Activated CD4-positive, alpha-beta memory T cell treated with anti-CD3 and anti-CD28 coated beads for 36 hours (primary cell): Measurements from ENCODE around the gene TEX22. TPM values are rescaled to one million over a fixed set of nuclear protein-coding genes. Genes with fewer than 3 reads are reported as not detected.

Experiments used
- CTCF ChIA-PET: fragments of 350-600 bp; sonication (Branson Sonifier 250); formaldehyde crosslinking; loops from one replicate; lab custom pipeline; 2021; ENCODE audit warnings: antibody characterized with exemption, inconsistent platforms; lab: Charles Lee
- POLR2A ChIA-PET: fragments of 350-600 bp; sonication (Branson Sonifier 250); formaldehyde crosslinking; loops from one replicate; lab custom pipeline; 2021; ENCODE audit warnings: antibody characterized with exemption; lab: Charles Lee
- DNase-seq: peaks from one replicate; pipeline ENCODE4 v3.0.0-alpha.2; 2020
- H3K27ac Mint-ChIP-seq: one replicate; pipeline ENCODE4 v1.8.0; 2021; ENCODE audit warnings: mixed read lengths
- H3K27me3 Mint-ChIP-seq: one replicate; pipeline ENCODE4 v1.8.0; 2021; ENCODE audit warnings: mixed read lengths
- H3K36me3 Mint-ChIP-seq: one replicate; pipeline ENCODE4 v1.8.0; 2021; ENCODE audit warnings: mixed read lengths
- H3K4me1 Mint-ChIP-seq: one replicate; pipeline ENCODE4 v1.8.0; 2021; ENCODE audit warnings: low read depth, mixed read lengths
- H3K4me3 Mint-ChIP-seq: one replicate; pipeline ENCODE4 v1.8.0; 2021; ENCODE audit warnings: mild to moderate bottlenecking, mixed read lengths
- H3K9me3 Mint-ChIP-seq: one replicate; pipeline ENCODE4 v1.8.0; 2021; ENCODE audit warnings: mixed read lengths
- intact Hi-C: fragments of 100-400 bp; cut with micrococcal nuclease; formaldehyde crosslinking; loops from one replicate; pipeline ENCODE4 v1.15.1; 2023
- total RNA-seq, 2 experiments: library from RNA; stranded (reverse); gene quantifications; one replicate each; pipeline ENCODE4 v1.2.3, GENCODE V29; 2021

The TEX22 gene
- total RNA-seq, 2 experiments from 2014 or later = 0.83 to 0.90 TPM

DNA sequence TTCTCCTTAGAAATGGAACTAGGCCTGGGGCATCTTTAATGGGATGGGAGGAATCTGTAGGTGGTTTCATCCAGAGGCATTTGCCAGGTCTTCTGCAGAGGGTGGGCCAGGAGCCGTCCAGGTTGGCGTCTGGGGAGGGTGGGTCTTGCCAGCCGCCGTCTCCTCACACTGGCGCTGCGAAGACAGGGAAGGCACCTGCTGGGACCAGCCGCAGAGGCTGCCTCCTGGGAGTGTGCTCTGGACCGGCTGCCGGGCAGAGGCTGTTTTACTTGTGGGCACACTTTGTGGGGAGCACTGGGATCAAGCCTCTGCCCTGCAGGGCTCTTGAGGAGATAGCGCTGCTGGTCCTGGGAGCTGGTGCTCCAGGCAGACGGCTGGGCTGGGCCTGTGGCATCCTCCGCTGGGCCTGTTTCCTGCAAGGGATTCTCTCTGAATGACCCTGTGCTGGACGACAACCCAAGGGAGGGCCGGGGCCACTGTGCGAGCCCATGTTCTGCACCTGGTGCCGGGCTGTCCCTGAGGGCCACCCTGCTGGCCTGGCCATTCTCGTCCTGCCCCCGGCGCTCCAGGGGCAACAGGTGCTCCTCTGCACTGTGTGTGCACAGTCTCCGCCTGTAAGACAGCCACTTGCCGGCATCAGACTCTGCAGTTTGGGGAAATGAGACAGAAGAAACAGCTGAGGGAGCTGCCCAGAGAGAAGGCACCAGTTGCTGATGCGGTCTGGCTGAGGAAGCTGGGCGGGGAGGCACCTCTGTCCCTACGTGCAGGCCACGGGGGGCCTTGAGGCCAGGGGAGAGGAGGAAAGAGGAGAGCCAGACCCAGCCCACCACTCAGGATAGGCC lies 10.0 kb upstream of the TEX22 start:
- POLR2A ChIA-PET = no interaction called here

DNA sequence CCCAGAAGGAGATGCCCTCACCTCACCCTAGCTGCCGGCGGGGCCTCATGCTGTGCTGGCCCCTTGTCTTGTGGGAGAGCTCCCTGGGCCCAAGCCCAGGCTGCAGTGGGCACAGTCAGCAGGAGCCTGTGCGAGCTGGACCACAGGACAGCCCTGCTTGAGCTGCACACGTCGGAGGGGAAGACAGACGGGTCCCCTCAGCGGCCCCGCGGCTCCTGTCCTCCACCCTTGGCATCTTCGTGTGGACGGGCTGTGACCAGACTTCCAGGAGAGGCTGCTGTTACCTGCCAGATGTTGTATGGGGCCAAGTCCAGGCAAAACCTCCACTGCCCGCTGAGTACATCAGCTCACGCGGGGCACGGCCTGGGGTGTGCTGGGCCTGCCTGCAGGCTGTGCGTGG lies 9.4 kb upstream of the TEX22 start:
- no peaks in the 10 kb centered on the region for H3K36me3 Mint-ChIP-seq
- no peak overlapping the region for H3K4me3 Mint-ChIP-seq
- H3K27ac Mint-ChIP-seq = no peak overlapping the region
- intact Hi-C loops = no loop called here
- POLR2A ChIA-PET = no interaction called here
- DNase-seq = no peak
- H3K9me3 Mint-ChIP-seq = no peaks in the 10 kb centered on the region
- H3K27me3 Mint-ChIP-seq = no peaks in the 10 kb centered on the region
- CTCF ChIA-PET = interaction anchor here (2.8 kb wide), 1 partner anchor 18 kb away, joined by 11 read pairs; no protein-coding TSS in a partner anchor
- no peaks in the 10 kb centered on the region for H3K4me1 Mint-ChIP-seq

More for the DNA sequence above, 10.0 kb upstream of the TEX22 start:
- CTCF ChIA-PET = interaction anchor here (2.8 kb wide), 1 partner anchor 18 kb away, joined by 11 read pairs; no protein-coding TSS in a partner anchor
- no peaks in the 10 kb centered on the region for H3K9me3 Mint-ChIP-seq
- no peak overlapping the region for H3K27ac Mint-ChIP-seq
- no peaks in the 10 kb centered on the region for H3K27me3 Mint-ChIP-seq
- intact Hi-C loops = no loop called here
- DNase-seq = no peak
- H3K4me3 Mint-ChIP-seq = no peak overlapping the region
- no peaks in the 10 kb centered on the region for H3K4me1 Mint-ChIP-seq
- peaks cover 2% of the 10 kb centered on the region for H3K36me3 Mint-ChIP-seq

DNA sequence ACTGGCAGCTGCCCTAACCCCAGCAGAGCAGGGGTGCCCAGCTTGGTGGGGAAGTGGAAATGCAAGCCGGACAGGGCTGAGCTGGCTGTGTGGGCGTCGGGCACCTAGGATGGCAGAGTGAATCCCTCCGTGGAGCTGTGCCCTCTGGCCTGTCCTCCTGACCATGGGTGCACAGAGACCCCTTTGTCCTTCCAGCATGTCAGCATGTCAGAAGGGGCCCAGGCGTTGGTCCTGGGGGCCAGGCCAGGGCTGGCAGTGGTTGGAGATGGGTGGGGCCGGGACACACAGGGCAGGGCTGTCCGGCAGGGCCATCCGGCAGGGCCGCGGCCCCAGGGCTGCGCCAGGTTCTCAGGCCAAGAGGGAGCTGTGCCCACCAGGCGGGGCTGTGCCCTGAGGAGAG lies 8.8 kb upstream of the TEX22 start:
- DNase-seq = no peak
- CTCF ChIA-PET = interaction anchor here (2.8 kb wide), 1 partner anchor 19 kb away, joined by 11 read pairs; no protein-coding TSS in a partner anchor
- no peak overlapping the region for H3K4me3 Mint-ChIP-seq
- H3K27ac Mint-ChIP-seq = no peak overlapping the region
- H3K4me1 Mint-ChIP-seq = no peaks in the 10 kb centered on the region
- H3K9me3 Mint-ChIP-seq = no peaks in the 10 kb centered on the region
- H3K36me3 Mint-ChIP-seq = no peaks in the 10 kb centered on the region
- POLR2A ChIA-PET = no interaction called here
- intact Hi-C loops = no loop called here
- no peaks in the 10 kb centered on the region for H3K27me3 Mint-ChIP-seq

DNA sequence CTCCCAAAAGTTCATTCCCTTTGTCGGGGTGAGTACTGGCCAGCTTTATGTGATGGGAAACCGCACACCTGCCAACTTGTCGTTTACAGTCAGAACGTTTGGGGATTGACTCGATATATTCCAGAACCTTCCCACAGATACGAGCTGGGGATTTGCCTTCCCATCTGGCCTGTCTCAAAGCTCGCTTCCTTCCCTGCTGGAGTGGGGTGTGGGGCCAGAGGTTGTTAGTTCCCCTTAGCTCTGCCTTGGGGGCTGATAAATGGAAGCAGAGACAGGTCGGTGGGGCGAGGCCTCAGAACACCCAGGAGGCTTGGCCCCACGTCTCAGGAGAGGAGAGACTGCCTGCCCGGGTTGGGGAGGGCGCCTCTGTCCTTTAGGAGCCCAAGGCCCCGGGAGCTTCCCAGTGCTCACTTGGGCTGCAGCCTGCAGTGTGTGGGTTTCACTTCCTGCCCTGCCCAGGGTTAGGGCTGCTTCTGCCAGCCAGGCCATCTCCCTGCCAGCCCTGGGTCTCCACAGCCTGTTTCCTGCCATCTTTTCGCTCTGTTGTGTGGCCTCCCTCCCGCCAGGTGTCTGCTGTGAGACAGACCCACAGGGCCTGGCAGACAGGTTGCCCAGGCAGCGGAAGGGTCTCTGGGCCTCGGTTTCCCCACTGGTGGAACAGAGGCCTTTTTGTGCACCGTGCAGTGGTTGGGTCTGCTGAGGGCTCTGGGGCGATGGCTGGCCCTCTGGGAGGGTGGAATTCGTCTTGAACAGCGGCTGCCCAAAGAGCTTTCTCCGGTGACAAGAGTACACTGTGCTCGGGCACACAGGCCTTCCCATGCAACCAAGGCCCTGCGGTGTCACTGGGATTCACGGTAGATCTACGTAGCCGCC lies 8.1 kb upstream of the TEX22 start:
- no peaks in the 10 kb centered on the region for H3K4me1 Mint-ChIP-seq
- H3K4me3 Mint-ChIP-seq = no peak overlapping the region
- CTCF ChIA-PET = interaction anchor here (2.8 kb wide), 1 partner anchor 20 kb away, joined by 11 read pairs; no protein-coding TSS in a partner anchor
- no peaks in the 10 kb centered on the region for H3K9me3 Mint-ChIP-seq
- H3K27ac Mint-ChIP-seq = no peak overlapping the region
- no peaks in the 10 kb centered on the region for H3K27me3 Mint-ChIP-seq
- DNase-seq = no peak
- POLR2A ChIA-PET = no interaction called here
- intact Hi-C loops = no loop called here
- H3K36me3 Mint-ChIP-seq = no peaks in the 10 kb centered on the region

DNA sequence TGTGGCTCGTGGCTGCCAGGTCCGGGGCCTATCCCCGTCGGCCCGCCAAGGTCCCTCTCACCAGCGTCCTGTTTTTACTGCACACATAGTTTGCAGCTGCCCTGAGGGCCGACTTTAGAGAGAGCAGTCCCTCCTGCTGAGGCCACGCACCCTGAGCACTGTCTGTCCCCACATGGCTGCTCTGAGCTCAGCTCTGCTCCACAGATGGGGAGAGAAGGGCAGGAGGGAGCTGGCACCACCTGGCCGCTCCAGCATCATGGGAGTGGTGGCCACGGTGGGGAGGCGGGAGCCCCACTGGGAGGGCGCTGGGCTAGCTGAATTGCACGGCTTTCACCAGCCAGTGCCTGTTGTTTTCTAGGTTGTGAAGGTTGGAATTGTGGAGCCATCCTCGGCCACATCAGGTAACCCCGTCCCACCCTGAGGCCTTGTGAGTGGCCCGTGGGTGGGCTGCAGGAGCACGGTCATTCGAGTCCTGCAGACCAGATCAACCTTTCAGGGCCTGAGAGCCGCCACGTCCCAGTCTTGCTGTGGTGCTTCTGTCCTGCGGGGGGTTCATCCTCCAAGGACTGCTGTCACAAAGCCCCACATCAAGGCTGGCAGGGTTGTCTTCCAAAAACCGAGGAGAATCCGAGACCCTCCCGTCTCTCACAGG lies 7.4 kb upstream of the TEX22 start:
- Mint-ChIP-seq H3K4me3 (no peak overlapping the region), H3K27me3 (no peaks in the 10 kb centered on the region), H3K9me3 (no peaks in the 10 kb centered on the region), H3K4me1 (no peaks in the 10 kb centered on the region), H3K27ac (no peak overlapping the region), H3K36me3 (no peaks in the 10 kb centered on the region)
- intact Hi-C loops = no loop called here
- no peak for DNase-seq
- ChIA-PET CTCF (interaction anchor here (2.8 kb wide), 1 partner anchor 20 kb away, joined by 11 read pairs; no protein-coding TSS in a partner anchor), POLR2A (no interaction called here)

DNA sequence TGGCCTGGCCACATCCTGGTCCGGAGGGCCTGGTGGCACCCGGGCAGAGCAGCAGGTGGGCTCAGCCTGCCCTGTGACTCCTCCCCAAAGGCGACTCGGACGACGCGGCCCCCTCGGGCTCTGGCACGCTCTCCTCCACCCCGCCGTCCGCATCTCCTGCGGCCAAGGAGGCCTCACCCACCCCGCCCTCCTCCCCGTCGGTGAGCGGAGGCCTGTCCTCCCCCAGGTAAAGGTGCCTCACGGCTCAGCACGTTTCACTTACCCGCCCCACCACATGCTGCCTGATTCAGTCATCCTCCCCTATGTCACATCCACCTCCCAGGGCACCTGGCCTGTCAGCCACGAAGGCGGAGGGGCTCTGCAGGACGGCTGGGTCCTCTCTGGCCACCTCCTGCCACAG lies 6.8 kb upstream of the TEX22 start:
- CTCF ChIA-PET = no interaction called here

DNA sequence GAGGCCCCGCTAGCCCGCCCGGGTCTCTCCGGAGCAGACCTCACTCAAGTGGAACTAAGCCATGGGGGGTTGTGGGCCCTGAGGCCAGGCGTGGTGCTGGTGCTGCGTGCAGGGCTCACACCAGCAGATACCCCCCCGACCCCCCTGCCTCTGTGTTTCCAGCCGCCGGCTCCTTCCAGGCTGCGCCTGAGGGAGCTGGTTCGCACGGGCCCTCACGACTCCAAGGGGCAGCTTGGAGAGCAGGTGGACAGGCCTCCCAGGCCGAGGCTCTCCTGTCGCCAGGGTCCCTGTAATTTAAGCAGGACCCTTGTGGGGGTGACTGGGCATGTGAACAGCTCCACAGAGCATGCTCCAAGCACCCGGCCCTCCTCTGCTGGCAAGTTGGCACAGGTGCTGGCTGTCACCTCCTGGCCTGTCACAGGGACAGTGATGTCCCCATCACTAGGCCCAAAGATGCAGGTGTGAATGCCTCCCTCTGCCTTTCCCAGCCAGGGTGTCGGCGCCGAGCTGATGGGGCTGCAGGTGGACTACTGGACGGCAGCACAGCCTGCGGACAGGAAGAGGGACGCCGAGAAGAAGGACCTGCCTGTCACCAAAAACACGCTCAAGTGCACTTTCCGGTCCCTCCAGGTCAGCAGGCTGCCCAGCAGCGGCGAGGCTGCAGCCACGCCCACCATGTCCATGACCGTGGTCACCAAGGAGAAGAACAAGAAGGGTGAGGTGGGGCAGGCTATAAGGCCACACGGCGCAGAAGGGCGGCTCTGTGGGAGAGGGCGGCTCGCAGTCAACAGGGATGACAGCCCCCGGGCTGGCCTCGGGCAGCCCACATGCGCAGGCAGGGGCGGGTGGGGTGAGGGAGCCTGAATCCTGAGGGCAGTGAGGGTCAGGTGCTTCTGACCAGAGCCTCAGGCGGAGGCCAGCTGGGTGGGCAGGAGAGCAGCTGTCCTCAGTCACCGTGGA lies 5.9 kb upstream of the TEX22 start:
- POLR2A ChIA-PET = no interaction called here

More for the DNA sequence above, 6.8 kb upstream of the TEX22 start:
- H3K27me3 Mint-ChIP-seq = no peaks in the 10 kb centered on the region
- no peak overlapping the region for H3K4me3 Mint-ChIP-seq
- no peak for DNase-seq
- no peak overlapping the region for H3K27ac Mint-ChIP-seq
- H3K4me1 Mint-ChIP-seq = no peaks in the 10 kb centered on the region
- POLR2A ChIA-PET = no interaction called here
- H3K36me3 Mint-ChIP-seq = no peaks in the 10 kb centered on the region
- intact Hi-C loops = no loop called here
- no peaks in the 10 kb centered on the region for H3K9me3 Mint-ChIP-seq

DNA sequence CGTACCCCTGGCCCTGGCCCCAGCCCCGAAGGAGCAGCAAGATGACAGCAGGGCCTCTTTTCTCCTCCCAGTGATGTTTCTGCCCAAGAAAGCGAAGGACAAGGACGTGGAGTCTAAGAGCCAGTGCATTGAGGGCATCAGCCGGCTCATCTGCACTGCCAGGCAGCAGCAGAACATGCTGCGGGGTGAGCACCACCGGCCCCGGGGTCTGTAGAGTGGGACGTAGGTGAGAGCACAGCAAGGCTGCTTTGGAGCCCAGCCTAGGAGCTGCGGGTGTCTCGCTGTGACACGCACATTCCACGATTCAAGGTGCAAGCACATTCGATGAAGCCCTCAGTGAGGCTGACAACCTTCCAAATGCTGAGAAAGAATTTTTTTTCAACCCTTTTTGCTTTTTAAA lies 5.2 kb upstream of the TEX22 start:
- POLR2A ChIA-PET = no interaction called here
- no peak overlapping the region for H3K27ac Mint-ChIP-seq

More for the DNA sequence above, 5.9 kb upstream of the TEX22 start:
- DNase-seq = no peak
- Mint-ChIP-seq H3K27me3 (no peaks in the 10 kb centered on the region), H3K36me3 (no peaks in the 10 kb centered on the region), H3K4me1 (no peaks in the 10 kb centered on the region), H3K4me3 (no peak overlapping the region), H3K27ac (no peak overlapping the region), H3K9me3 (no peaks in the 10 kb centered on the region)
- intact Hi-C loops = no loop called here
- CTCF ChIA-PET = interaction anchor here (0.6 kb wide), 1 partner anchor 46 kb away, joined by 3 read pairs; no protein-coding TSS in a partner anchor

DNA sequence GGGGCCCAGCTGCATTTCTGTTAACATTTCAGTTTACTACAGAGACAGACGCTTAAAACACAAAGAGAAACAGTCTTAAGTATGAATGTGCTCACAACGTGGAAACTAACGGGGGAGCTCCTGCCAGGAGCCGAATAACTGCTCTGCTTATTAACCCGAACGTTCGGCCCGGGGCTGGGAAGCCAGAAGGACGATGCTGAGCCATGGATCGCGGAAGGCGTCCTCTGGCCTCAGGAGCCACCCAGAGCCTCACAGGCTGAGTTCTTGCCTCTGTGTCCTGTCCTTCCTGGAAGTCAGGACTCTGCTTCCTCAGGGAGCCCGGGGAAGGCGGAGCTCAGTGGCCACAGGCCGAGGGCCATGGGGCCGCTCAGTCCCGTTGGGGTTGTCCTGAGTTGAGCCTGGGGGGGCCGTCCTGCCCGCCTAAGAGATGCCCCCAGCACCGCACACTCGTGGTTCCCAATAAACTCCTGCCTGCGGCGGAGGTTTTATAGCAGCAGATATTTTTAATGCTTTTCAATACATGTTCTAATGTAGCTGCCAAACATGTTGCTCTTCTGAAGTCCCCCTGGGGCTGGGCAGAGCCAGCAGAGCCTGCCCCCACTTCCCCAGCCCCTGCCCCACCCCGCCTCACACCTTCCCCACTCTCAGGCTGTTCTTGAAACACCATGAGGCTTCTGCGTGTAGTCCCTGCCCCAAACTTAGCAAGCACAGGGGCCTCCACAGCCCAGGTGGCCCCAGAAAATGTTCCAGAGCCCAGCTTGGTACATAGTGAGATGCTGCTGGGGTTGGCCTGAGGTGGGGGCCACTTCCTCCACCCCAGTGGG lies 3.4 kb upstream of the TEX22 start:
- ChIA-PET CTCF (interaction anchor here (0.9 kb wide), 1 partner anchor 24 kb away, joined by 3 read pairs; no protein-coding TSS in a partner anchor), POLR2A (no interaction called here)
- intact Hi-C loops = no loop called here
- no peak for DNase-seq
- Mint-ChIP-seq H3K27ac (no peak overlapping the region), H3K27me3 (no peaks in the 10 kb centered on the region), H3K4me1 (peaks cover 11% of the 10 kb centered on the region), H3K36me3 (peaks cover 12% of the 10 kb centered on the region), H3K9me3 (no peaks in the 10 kb centered on the region), H3K4me3 (no peak overlapping the region)

More for the DNA sequence above, 5.2 kb upstream of the TEX22 start:
- CTCF ChIA-PET = no interaction called here
- Mint-ChIP-seq H3K27me3 (no peaks in the 10 kb centered on the region), H3K9me3 (no peaks in the 10 kb centered on the region), H3K4me1 (peaks cover 2% of the 10 kb centered on the region), H3K4me3 (no peak overlapping the region), H3K36me3 (no peaks in the 10 kb centered on the region)
- no peak for DNase-seq
- intact Hi-C loops = no loop called here

DNA sequence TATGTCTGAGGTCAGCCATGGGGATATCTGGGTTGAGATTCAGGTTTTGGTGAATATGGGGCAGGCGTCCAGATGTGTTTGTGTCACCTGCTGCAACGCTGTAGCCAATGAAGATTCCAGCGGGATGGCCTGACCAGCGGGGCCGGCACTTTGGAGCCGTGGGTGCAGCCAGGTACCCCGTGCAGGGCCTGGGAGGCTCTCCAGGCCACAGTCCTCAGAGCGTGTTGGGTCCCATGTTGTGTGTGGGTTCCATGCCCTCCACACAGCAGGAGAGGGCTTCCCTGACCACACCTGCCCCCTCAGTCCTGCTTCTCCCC lies 2.8 kb upstream of the TEX22 start:
- H3K27me3 Mint-ChIP-seq = no peaks in the 10 kb centered on the region
- intact Hi-C loops = no loop called here
- no peak overlapping the region for H3K4me3 Mint-ChIP-seq
- POLR2A ChIA-PET = no interaction called here
- CTCF ChIA-PET = interaction anchor here (1.1 kb wide), 1 partner anchor 95 kb away, joined by 4 read pairs; no protein-coding TSS in a partner anchor
- peaks cover 17% of the 10 kb centered on the region for H3K36me3 Mint-ChIP-seq
- H3K9me3 Mint-ChIP-seq = peaks cover 3% of the 10 kb centered on the region
- DNase-seq = no peak
- H3K27ac Mint-ChIP-seq = no peak overlapping the region
- H3K4me1 Mint-ChIP-seq = peaks cover 12% of the 10 kb centered on the region
